ENCODE data around the gene KIAA0753. TPM values are rescaled to one million over a fixed set of nuclear protein-coding genes. Genes with fewer than 3 reads are reported as not detected.
"Not testable (repeated sequence)": the region's sequence is repeated elsewhere in the genome, so short reads cannot be mapped to it uniquely, and the experiment has no call there.

The KIAA0753 gene
- total and polyA plus RNA-seq, 2 donors = 8.5 to 23.7 TPM

DNA sequence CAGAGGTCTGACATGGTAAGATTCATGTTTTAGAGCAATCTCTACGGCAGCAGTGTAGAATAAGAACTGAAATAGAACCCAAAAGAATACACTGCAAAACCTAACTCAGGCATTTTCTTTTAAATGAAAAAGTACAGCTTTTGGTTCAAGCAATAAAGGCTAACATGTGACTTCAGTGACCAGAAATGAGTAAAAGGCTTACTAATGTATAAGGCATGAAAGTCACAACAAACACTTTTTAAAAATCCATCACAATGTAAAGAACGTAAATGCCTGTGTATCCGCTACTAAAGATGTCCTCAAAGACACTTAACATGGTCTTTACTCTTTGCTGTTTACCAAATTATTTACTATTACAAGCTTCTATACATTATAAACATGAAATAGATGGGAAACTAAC is 16.6 kb downstream of the KIAA0753 start:
- no peak for DNase-seq (ENCODE audit: extremely low spot score)
- H3K4me3 ChIP-seq (ENCODE audit: low read depth, low read length) = no peak overlapping the region
- H3K4me1 ChIP-seq (ENCODE audit: insufficient read depth) = no peaks in the 10 kb centered on the region
- peaks cover 4% of the 10 kb centered on the region for H3K36me3 ChIP-seq (ENCODE audit: insufficient read depth)
- 96% methylated on average over 3 of the region's 3 CpGs for WGBS
- no peak overlapping the region for H3K27ac ChIP-seq (ENCODE audit: low read depth)

DNA sequence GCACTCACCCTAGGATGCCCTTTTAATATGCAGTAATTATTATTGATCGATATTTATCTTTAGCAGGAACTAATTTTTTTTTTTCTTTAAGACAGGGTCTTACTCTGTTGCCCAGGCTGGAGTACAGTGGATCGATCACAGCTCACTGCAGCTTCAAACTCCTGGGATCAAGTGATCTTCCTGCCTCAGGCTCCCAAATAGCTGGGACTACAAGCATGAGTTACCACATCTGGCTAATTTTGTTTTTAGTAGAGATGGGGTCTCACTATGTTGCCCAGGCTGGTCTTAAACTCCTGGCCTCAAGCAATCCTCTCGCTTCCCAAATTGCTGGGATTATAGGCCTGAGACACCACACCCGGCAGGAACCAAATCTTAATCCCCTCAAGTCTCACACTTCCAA is 29.3 kb downstream of the KIAA0753 start:
- DNase-seq (ENCODE audit: extremely low spot score) = no peak
- Histone ChIP-seq H3K4me3 (ENCODE audit: low read depth, low read length) (no peak overlapping the region), H3K4me1 (ENCODE audit: insufficient read depth) (peaks cover 1% of the 10 kb centered on the region), H3K36me3 (ENCODE audit: insufficient read depth) (peaks cover 5% of the 10 kb centered on the region), H3K27ac (ENCODE audit: low read depth) (no peak overlapping the region)
- WGBS = 96% methylated on average over 4 of the region's 4 CpGs

GRCh38 chr17:6610011-6610410 is 30.5 kb downstream of the KIAA0753 start:
- Histone ChIP-seq H3K36me3 (ENCODE audit: insufficient read depth) (peaks cover 5% of the 10 kb centered on the region), H3K27ac (ENCODE audit: low read depth) (no peak overlapping the region), H3K4me1 (ENCODE audit: insufficient read depth) (peaks cover 1% of the 10 kb centered on the region), H3K4me3 (ENCODE audit: low read depth, low read length) (no peak overlapping the region)
- WGBS = 96% methylated on average over 5 of the region's 5 CpGs
- DNase-seq (ENCODE audit: extremely low spot score) = no peak

DNA sequence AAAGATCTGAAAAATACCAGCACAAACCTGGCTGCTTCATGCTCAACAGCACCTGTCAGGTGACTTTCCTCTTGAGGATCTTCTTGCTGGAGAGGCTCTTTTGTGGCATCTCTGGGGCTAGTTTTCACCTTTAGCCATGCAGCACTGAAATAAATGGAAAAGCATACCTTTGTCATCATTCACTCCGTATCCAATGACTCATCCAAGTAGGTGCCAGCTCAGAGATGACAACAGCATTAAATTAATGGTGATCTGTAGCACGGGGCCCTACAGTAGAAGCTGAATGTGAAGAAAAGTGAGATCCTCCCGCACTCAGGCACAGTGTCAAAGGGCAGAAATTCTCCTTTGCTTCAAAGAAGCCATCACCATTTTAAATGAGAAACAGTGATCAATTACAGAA is 32.2 kb downstream of the KIAA0753 start:
- no peak for DNase-seq (ENCODE audit: extremely low spot score)
- no peak overlapping the region for H3K27ac ChIP-seq (ENCODE audit: low read depth)
- peaks cover 7% of the 10 kb centered on the region for H3K36me3 ChIP-seq (ENCODE audit: insufficient read depth)
- H3K4me3 ChIP-seq (ENCODE audit: low read depth, low read length) = no peak overlapping the region
- WGBS = 90% methylated on average over 3 of the region's 3 CpGs
- H3K4me1 ChIP-seq (ENCODE audit: insufficient read depth) = peaks cover 1% of the 10 kb centered on the region

GRCh38 chr17:6605142-6605541 is 35.4 kb downstream of the KIAA0753 start:
- no peak for DNase-seq (ENCODE audit: extremely low spot score)
- no peak overlapping the region for H3K27ac ChIP-seq (ENCODE audit: low read depth)
- H3K4me3 ChIP-seq (ENCODE audit: low read depth, low read length) = no peak overlapping the region
- H3K36me3 ChIP-seq (ENCODE audit: insufficient read depth) = peaks cover 4% of the 10 kb centered on the region
- peaks cover 1% of the 10 kb centered on the region for H3K4me1 ChIP-seq (ENCODE audit: insufficient read depth)
- 91% methylated on average over 6 of the region's 6 CpGs for WGBS

- Histone ChIP-seq H3K4me1 (ENCODE audit: insufficient read depth) (peaks cover 1% of the 10 kb centered on the region), H3K36me3 (ENCODE audit: insufficient read depth) (peaks cover 4% of the 10 kb centered on the region), H3K27ac (ENCODE audit: low read depth) (no peak overlapping the region), H3K4me3 (ENCODE audit: low read depth, low read length) (no peak overlapping the region)
- no peak for DNase-seq (ENCODE audit: extremely low spot score)
- whole genome bisulfite sequencing = 58% methylated on average over 3 of the region's 3 CpGs
Observed at GRCh38 chr17:6603744-6604325, 36.7 kb downstream of the KIAA0753 start.

GRCh38 chr17:6602141-6602540 is 38.4 kb downstream of the KIAA0753 start:
- WGBS = 93% methylated on average over 2 of the region's 2 CpGs
- H3K4me3 ChIP-seq (ENCODE audit: low read depth, low read length) = no peak overlapping the region
- no peak for DNase-seq (ENCODE audit: extremely low spot score)
- peaks cover 4% of the 10 kb centered on the region for H3K36me3 ChIP-seq (ENCODE audit: insufficient read depth)
- no peak overlapping the region for H3K27ac ChIP-seq (ENCODE audit: low read depth)
- H3K4me1 ChIP-seq (ENCODE audit: insufficient read depth) = peaks cover 1% of the 10 kb centered on the region

- no peak overlapping the region for H3K27ac ChIP-seq (ENCODE audit: low read depth)
- H3K4me3 ChIP-seq (ENCODE audit: low read depth, low read length) = no peak overlapping the region
- H3K4me1 ChIP-seq (ENCODE audit: insufficient read depth) = no peaks in the 10 kb centered on the region
- H3K36me3 ChIP-seq (ENCODE audit: insufficient read depth) = peaks cover 3% of the 10 kb centered on the region
- no peak for DNase-seq (ENCODE audit: extremely low spot score)
Observed at GRCh38 chr17:6599364-6599763, 41.1 kb downstream of the KIAA0753 start.

- no peak overlapping the region for H3K27ac ChIP-seq (ENCODE audit: low read depth)
- H3K36me3 ChIP-seq (ENCODE audit: insufficient read depth) = peaks cover 3% of the 10 kb centered on the region
- 54% methylated on average over 1 of the region's 1 CpG for WGBS
- H3K4me3 ChIP-seq (ENCODE audit: low read depth, low read length) = no peak overlapping the region
- no peaks in the 10 kb centered on the region for H3K4me1 ChIP-seq (ENCODE audit: insufficient read depth)
- DNase-seq (ENCODE audit: extremely low spot score) = no peak
Observed at GRCh38 chr17:6597727-6598126, 42.8 kb downstream of the KIAA0753 start.

DNA sequence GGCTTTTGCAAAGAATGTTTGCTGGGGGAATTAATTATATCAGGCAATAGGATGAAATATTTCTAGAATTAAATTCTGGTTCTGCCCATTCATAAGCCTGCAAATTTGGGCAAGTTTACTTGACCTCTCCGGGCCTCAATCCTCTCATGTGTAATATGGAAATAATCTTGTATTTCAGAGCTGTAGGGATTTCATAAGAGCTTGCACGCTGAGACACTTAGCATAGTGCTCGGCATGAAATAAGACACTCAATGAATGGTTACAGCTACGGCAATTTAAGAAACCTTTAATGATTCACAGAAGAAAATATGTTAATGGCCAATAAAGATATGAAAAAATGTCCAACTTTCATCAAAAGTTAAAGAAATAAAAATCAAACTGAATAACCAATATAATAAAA is 43.6 kb downstream of the KIAA0753 start:
- no peak for DNase-seq (ENCODE audit: extremely low spot score)
- 95% methylated on average over 4 of the region's 4 CpGs for WGBS

GRCh38 chr17:6596511-6596910 is 44.0 kb downstream of the KIAA0753 start:
- no peak for DNase-seq (ENCODE audit: extremely low spot score)
- Histone ChIP-seq H3K36me3 (ENCODE audit: insufficient read depth) (peaks cover 7% of the 10 kb centered on the region), H3K4me3 (ENCODE audit: low read depth, low read length) (no peak overlapping the region), H3K4me1 (ENCODE audit: insufficient read depth) (no peaks in the 10 kb centered on the region), H3K27ac (ENCODE audit: low read depth) (no peak overlapping the region)
- WGBS = 84% methylated on average over 2 of the region's 2 CpGs

More for the DNA sequence above, 43.6 kb downstream of the KIAA0753 start:
- no peak overlapping the region for H3K27ac ChIP-seq (ENCODE audit: low read depth)
- H3K4me1 ChIP-seq (ENCODE audit: insufficient read depth) = no peaks in the 10 kb centered on the region
- H3K4me3 ChIP-seq (ENCODE audit: low read depth, low read length) = no peak overlapping the region
- H3K36me3 ChIP-seq (ENCODE audit: insufficient read depth) = peaks cover 5% of the 10 kb centered on the region

DNA sequence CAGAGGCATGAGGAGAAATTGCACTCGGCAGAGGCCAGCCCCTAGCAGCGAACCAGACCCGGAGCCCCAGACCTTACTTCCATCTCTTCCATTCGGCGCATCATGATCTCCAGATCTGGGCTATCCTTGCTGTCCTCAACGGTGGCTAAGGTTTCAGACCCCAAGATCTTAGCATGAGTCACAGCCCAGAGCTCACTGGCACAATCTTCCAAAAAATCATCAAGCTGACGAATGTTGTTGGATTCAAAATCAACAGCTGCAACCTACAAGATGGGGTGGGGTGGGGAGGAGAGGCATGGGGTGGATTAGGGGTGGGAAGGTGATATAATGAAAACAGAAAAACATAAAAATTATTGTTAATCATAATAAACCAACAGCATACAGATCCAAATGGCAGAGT is 44.4 kb downstream of the KIAA0753 start:
- WGBS = 95% methylated on average over 7 of the region's 7 CpGs
- Histone ChIP-seq H3K36me3 (ENCODE audit: insufficient read depth) (peaks cover 7% of the 10 kb centered on the region), H3K4me3 (ENCODE audit: low read depth, low read length) (no peak overlapping the region), H3K27ac (ENCODE audit: low read depth) (no peak overlapping the region), H3K4me1 (ENCODE audit: insufficient read depth) (no peaks in the 10 kb centered on the region)
- DNase-seq (ENCODE audit: extremely low spot score) = no peak

GRCh38 chr17:6593371-6593770 is 47.1 kb downstream of the KIAA0753 start:
- 98% methylated on average over 14 of the region's 14 CpGs for WGBS
- H3K4me3 ChIP-seq (ENCODE audit: low read depth, low read length); H3K27ac ChIP-seq (ENCODE audit: low read depth); H3K36me3 ChIP-seq (ENCODE audit: insufficient read depth); H3K4me1 ChIP-seq (ENCODE audit: insufficient read depth); DNase-seq (ENCODE audit: extremely low spot score): not testable (repeated sequence)

DNA sequence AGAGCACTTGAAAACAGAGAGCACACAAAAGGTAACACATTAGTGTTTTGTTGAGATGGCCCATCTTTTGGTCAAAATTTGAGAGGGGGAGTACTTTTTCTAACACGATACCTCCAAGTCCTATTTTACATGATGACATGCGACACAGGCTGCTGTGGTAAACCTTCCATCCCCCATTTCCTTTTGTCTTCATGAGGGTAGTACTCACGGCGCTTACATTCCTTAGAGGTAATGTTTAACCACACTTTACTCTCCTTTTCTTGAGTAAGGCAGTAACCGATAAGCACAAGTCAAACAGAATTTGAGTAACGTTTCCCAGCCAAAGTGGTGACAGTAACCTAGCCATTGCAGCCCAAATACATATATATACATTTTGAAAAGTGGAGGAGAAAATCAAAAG is 48.3 kb downstream of the KIAA0753 start:
- H3K4me1 ChIP-seq (ENCODE audit: insufficient read depth) = no peaks in the 10 kb centered on the region
- WGBS = 81% methylated on average over 6 of the region's 6 CpGs
- H3K27ac ChIP-seq (ENCODE audit: low read depth) = no peak overlapping the region
- peaks cover 7% of the 10 kb centered on the region for H3K36me3 ChIP-seq (ENCODE audit: insufficient read depth)
- DNase-seq (ENCODE audit: extremely low spot score) = no peak
- H3K4me3 ChIP-seq (ENCODE audit: low read depth, low read length) = no peak overlapping the region

GRCh38 chr17:6591599-6592158 is 48.8 kb downstream of the KIAA0753 start:
- 84% methylated on average over 7 of the region's 7 CpGs for WGBS
- H3K4me1 ChIP-seq (ENCODE audit: insufficient read depth) = no peaks in the 10 kb centered on the region
- no peak overlapping the region for H3K4me3 ChIP-seq (ENCODE audit: low read depth, low read length)
- no peak overlapping the region for H3K27ac ChIP-seq (ENCODE audit: low read depth)
- DNase-seq (ENCODE audit: extremely low spot score) = no peak
- peaks cover 7% of the 10 kb centered on the region for H3K36me3 ChIP-seq (ENCODE audit: insufficient read depth)
